IMR-90 (cell line): ENCODE measurements around the gene MLYCD. TPM values are rescaled to one million over a fixed set of nuclear protein-coding genes. Genes with fewer than 3 reads are reported as not detected.

Experiments used
- ATAC-seq: fragments of 200-7000 bp; cut with Tn5 transposase; 2 replicates; pipeline ENCODE4 v1.9.1; 2020; ENCODE audit warnings: low read depth, mild to moderate bottlenecking, moderate library complexity
- BruUV-seq: library from RNA; stranded (reverse); fragments of 400-500 nt; replicated peaks from 2 replicates; lab custom pipeline; 2021; lab: Mats Ljungman, UMichigan
- CTCF ChIA-PET: fragments of 300-600 bp; formaldehyde crosslinking; extraction: SDS; loops from one replicate; lab custom pipeline; 2021; ENCODE audit warnings: antibody characterized with exemption; lab: Yijun Ruan, JAX
- POLR2A ChIA-PET: fragments of 300-600 bp; sonication (Branson Sonifier 250); formaldehyde crosslinking; loops from one replicate; lab custom pipeline; 2022; ENCODE audit warnings: antibody characterized with exemption; ENCODE audit not compliant: unreplicated experiment; lab: Charles Lee
- DNase-seq: peaks from one replicate; pipeline ENCODE4 v3.0.0; 2013
- H2AFZ ChIP-seq: replicated peaks from 2 replicates; pipeline ENCODE3; 2013; ENCODE audit warnings: low read length, mild to moderate bottlenecking; ENCODE audit not compliant: poor library complexity
- H2AK5ac ChIP-seq: 2 replicates; pipeline ENCODE4 v1.6.1; 2013; ENCODE audit warnings: low read depth, low read length, inconsistent platforms
- H2AK9ac ChIP-seq: replicated peaks from 2 replicates; pipeline ENCODE3; 2013; ENCODE audit warnings: mild to moderate bottlenecking, low read depth, low read length, moderate library complexity; ENCODE audit not compliant: poor library complexity
- H2BK120ac ChIP-seq: 2 replicates; pipeline ENCODE4 v1.6.1; 2013; ENCODE audit warnings: low read depth, low read length, inconsistent platforms
- H2BK15ac ChIP-seq: 3 replicates; pipeline ENCODE4 v1.6.1; 2013; ENCODE audit warnings: low read depth, low read length, inconsistent platforms
- H2BK20ac ChIP-seq: 2 replicates; pipeline ENCODE4 v1.6.1; 2013; ENCODE audit warnings: low read depth, mild to moderate bottlenecking, inconsistent platforms, low read length, moderate library complexity
- H2BK5ac ChIP-seq: 2 replicates; pipeline ENCODE4 v1.6.1; 2013; ENCODE audit warnings: mild to moderate bottlenecking, low read depth, low read length, inconsistent platforms; ENCODE audit not compliant: poor library complexity, severe bottlenecking
- H3K14ac ChIP-seq: replicated peaks from 2 replicates; pipeline ENCODE4 v1.6.1; 2013; ENCODE audit warnings: low read depth, low read length, inconsistent platforms
- H3K18ac ChIP-seq: 2 replicates; pipeline ENCODE4 v1.6.1; 2013; ENCODE audit warnings: low read depth, low read length, control low read depth
- H3K23ac ChIP-seq: 2 replicates; pipeline ENCODE4 v1.6.1; 2013; ENCODE audit warnings: low read depth, low read length, inconsistent platforms
- H3K27ac ChIP-seq: 2 replicates; pipeline ENCODE4 v1.5.1; 2013; ENCODE audit warnings: mild to moderate bottlenecking, control low read depth, low read length; ENCODE audit not compliant: insufficient read depth
- H3K27me3 ChIP-seq: 2 replicates; pipeline ENCODE4 v1.6.1; 2013; ENCODE audit warnings: low read length; ENCODE audit not compliant: control insufficient read depth, insufficient read depth
- H3K36me3 ChIP-seq: 2 replicates; pipeline ENCODE4 v1.6.1; 2013; ENCODE audit warnings: low read length, mixed read lengths; ENCODE audit not compliant: control insufficient read depth, insufficient read depth
- H3K4ac ChIP-seq: 2 replicates; pipeline ENCODE4 v1.6.1; 2013; ENCODE audit warnings: low read depth, low read length, inconsistent platforms
- H3K4me1 ChIP-seq: 2 replicates; pipeline ENCODE4 v1.6.1; 2013; ENCODE audit warnings: low read length, mixed read lengths; ENCODE audit not compliant: control insufficient read depth, insufficient read depth
- H3K4me2 ChIP-seq: 2 replicates; pipeline ENCODE4 v1.6.1; 2013; ENCODE audit warnings: low read depth, mild to moderate bottlenecking, control low read depth, low read length, moderate library complexity
- H3K4me3 ChIP-seq: 2 replicates; pipeline ENCODE4 v1.5.1; 2013; ENCODE audit warnings: low read depth, mild to moderate bottlenecking, control low read depth, low read length, moderate library complexity; ENCODE audit not compliant: insufficient read depth
- H3K56ac ChIP-seq: 2 replicates; pipeline ENCODE4 v1.6.1; 2013; ENCODE audit warnings: low read length, inconsistent platforms; ENCODE audit not compliant: insufficient read depth; ENCODE audit errors: extremely low read depth
- H3K79me1 ChIP-seq, 2 experiments: 2 replicates each; pipeline ENCODE4 v1.6.1; 2013; ENCODE audit warnings: low read length in 2 of 2, inconsistent platforms in 1 of 2, low read depth in 1 of 2
- H3K9ac ChIP-seq: 2 replicates; pipeline ENCODE4 v1.6.1; 2013; ENCODE audit warnings: low read depth, low read length, control low read depth
- H3K9me1 ChIP-seq: 2 replicates; pipeline ENCODE4 v1.6.1; 2013; ENCODE audit warnings: low read length, inconsistent platforms; ENCODE audit not compliant: insufficient read depth
- H3K9me3 ChIP-seq: 2 replicates; pipeline ENCODE4 v1.6.1; 2013; ENCODE audit warnings: low read length; ENCODE audit not compliant: control insufficient read depth, insufficient read depth
- H4K20me1 ChIP-seq: 2 replicates; pipeline ENCODE4 v1.6.1; 2013; ENCODE audit warnings: low read length, inconsistent platforms; ENCODE audit not compliant: insufficient read depth
- H4K5ac ChIP-seq: 2 replicates; pipeline ENCODE4 v1.6.1; 2013; ENCODE audit warnings: mild to moderate bottlenecking, low read depth, low read length, control low read depth
- H4K8ac ChIP-seq, 2 experiments: 2 replicates each; pipeline ENCODE4 v1.6.1; 2013; ENCODE audit warnings: low read depth in 2 of 2, low read length in 2 of 2, control low read depth in 1 of 2, inconsistent platforms in 1 of 2
- H4K91ac ChIP-seq: 2 replicates; pipeline ENCODE4 v1.6.1; 2013; ENCODE audit warnings: low read depth, low read length, inconsistent platforms; ENCODE audit not compliant: insufficient read depth
- BHLHE40 ChIP-seq: fragments of 150-350 bp; IDR thresholded peaks from 2 replicates; pipeline ENCODE4 v1.6.1; 2016; ENCODE audit warnings: mild to moderate bottlenecking, low read depth, low read length
- CEBPB ChIP-seq: IDR thresholded peaks from 2 replicates; pipeline ENCODE4 v1.6.1; 2012; ENCODE audit warnings: low read depth, low read length, improper control_type of control experiment
- CHD1 ChIP-seq: IDR thresholded peaks from 2 replicates; pipeline ENCODE4 v1.6.1; 2012; ENCODE audit warnings: low read depth, low read length, improper control_type of control experiment
- FOS ChIP-seq: fragments of 150-350 bp; IDR thresholded peaks from 2 replicates; pipeline ENCODE4 v1.6.1; 2016; ENCODE audit warnings: low read depth, low read length
- MAFK ChIP-seq: IDR thresholded peaks from 2 replicates; pipeline ENCODE4 v1.6.1; 2012; ENCODE audit warnings: low read depth, low read length, improper control_type of control experiment
- MAZ ChIP-seq: IDR thresholded peaks from 2 replicates; pipeline ENCODE4 v1.6.1; 2012; ENCODE audit warnings: low read depth, mild to moderate bottlenecking, low read length, improper control_type of control experiment, moderate library complexity, borderline replicate concordance
- MXI1 ChIP-seq: IDR thresholded peaks from 2 replicates; pipeline ENCODE4 v1.6.1; 2012; ENCODE audit warnings: low read depth, mild to moderate bottlenecking, low read length, moderate library complexity, borderline replicate concordance
- NFE2L2 ChIP-seq: fragments of 150-350 bp; IDR thresholded peaks from 2 replicates; pipeline ENCODE4 v1.6.1; 2016; ENCODE audit warnings: low read depth, mild to moderate bottlenecking, low read length
- POLR2A ChIP-seq: IDR thresholded peaks from 2 replicates; pipeline ENCODE4 v1.6.1; 2012; ENCODE audit warnings: mild to moderate bottlenecking, low read depth, low read length
- RAD21 ChIP-seq: IDR thresholded peaks from 2 replicates; pipeline ENCODE4 v1.6.1; 2012; ENCODE audit warnings: low read length, improper control_type of control experiment
- RCOR1 ChIP-seq: IDR thresholded peaks from 2 replicates; pipeline ENCODE4 v1.6.1; 2012; ENCODE audit warnings: mild to moderate bottlenecking, low read length, improper control_type of control experiment; ENCODE audit not compliant: insufficient replicate concordance
- RFX5 ChIP-seq: IDR thresholded peaks from 2 replicates; pipeline ENCODE4 v1.8.0; 2012; ENCODE audit warnings: low read depth, mild to moderate bottlenecking, low read length, moderate library complexity
- SMC3 ChIP-seq: fragments of 150-350 bp; IDR thresholded peaks from 2 replicates; pipeline ENCODE4 v1.6.1; 2016; ENCODE audit warnings: low read depth, mild to moderate bottlenecking, antibody characterized with exemption, low read length, moderate library complexity
- WGBS, 2 experiments: methylation state at CpG; one replicate each; pipeline versions ENCODE4 v1.1.5 to v1.1.7; 2013; ENCODE audit warnings: missing lambda C conversion rate in 2 of 2; ENCODE audit not compliant: insufficient read length in 1 of 2; ENCODE audit errors: extremely low coverage in 2 of 2; 5-methylcytosine and 5-hydroxymethylcytosine counted together
- dilution Hi-C: fragments of 300-500 bp; cut with HindIII; formaldehyde crosslinking; loops from one replicate; pipeline ENCODE4 v1.14.3; 2018; ENCODE audit warnings: low sequenced_read_pairs; ENCODE audit not compliant: unreplicated experiment
- in situ Hi-C: fragments of 300-500 bp; cut with MboI; formaldehyde crosslinking; loops from 3 replicates; pipeline ENCODE4 v1.14.3; 2019; ENCODE audit warnings: low sequenced_read_pairs, inconsistent platforms, mixed read lengths
- intact Hi-C: fragments of 100-400 bp; cut with micrococcal nuclease; formaldehyde crosslinking; loops from 2 replicates; pipeline ENCODE4 v1.10.0; 2022
- polyA plus RNA-seq, 3 experiments: library from polyadenylated mRNA; depleted of rRNA; stranded (reverse); fragments of >200 nt; gene quantifications; 2 replicates each; pipeline ENCODE4 v1.2.3, GENCODE V29; 2012; ENCODE audit warnings: low replicate concordance in 1 of 3
- total RNA-seq: library from RNA; depleted of rRNA; stranded (reverse); fragments of >200 nt; gene quantifications from 2 replicates; pipeline ENCODE4 v1.2.3, GENCODE V29; 2012
- TF ChIP-seq, protein P1 (sequence below): fragments of 150-350 bp; IDR thresholded peaks from 2 replicates; pipeline ENCODE4 v1.6.1; 2017; ENCODE audit warnings: mild to moderate bottlenecking, antibody characterized with exemption, low read length, low read depth
- TF ChIP-seq, protein P2 (sequence below): fragments of 150-350 bp; IDR thresholded peaks from 2 replicates; pipeline ENCODE4 v1.6.1; 2016; ENCODE audit warnings: low read depth, mild to moderate bottlenecking, low read length, moderate library complexity, borderline replicate concordance
- TF ChIP-seq, protein P3 (sequence below): conservative IDR thresholded peaks from 2 replicates; pipeline ENCODE4 v1.5.1; 2012; ENCODE audit warnings: mild to moderate bottlenecking, low read depth, low read length, improper control_type of control experiment

Gene MLYCD
- total and polyA plus RNA-seq, 2 of the 4 experiments (the other 2 are of a cell fraction): 1.9 to 2.7 TPM

DNA sequence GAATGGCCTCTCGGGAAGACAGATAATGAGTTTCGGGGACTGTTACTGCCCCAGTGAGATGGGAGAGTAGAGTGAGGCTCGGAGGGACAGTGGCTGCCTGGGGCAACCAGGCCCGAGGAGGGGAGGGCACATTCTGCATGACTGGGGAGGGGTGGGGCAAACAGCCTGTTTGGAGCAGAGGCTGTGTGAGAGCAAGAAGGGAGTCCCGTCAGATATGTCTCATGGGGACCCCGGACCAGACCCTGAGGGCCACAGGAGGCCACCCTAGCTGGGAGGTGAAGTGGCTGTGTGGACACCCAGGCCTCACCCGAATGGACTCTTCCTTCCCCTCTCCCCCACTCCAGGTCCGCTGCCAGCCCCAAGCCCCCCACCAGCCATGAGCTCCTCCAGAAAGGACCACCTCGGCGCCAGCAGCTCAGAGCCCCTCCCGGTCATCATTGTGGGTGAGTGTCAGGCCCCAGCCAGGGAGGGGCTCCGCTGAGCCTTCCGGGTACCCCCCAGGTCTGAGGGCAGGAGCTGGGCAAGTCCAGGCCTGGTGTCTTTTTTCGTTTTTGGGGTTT, 58.5 kb downstream of the MLYCD start:
- Histone ChIP-seq H3K27ac (no peak overlapping the region), H2AK9ac (no peak overlapping the region), H4K8ac (no peak overlapping the region), H4K91ac (no peak overlapping the region), H3K4me3 (no peak overlapping the region), H3K79me1 (peaks cover 0 to 25% of the 10 kb centered on the region in 2 experiments; a peak in 1 of 4 replicates), H3K4me2 (no peak overlapping the region), H3K27me3 (no peaks in the 10 kb centered on the region), H2BK120ac (no peak overlapping the region), H3K56ac (no peak overlapping the region), H2BK20ac (no peak overlapping the region), H3K18ac (no peak overlapping the region), H2AK5ac (no peak overlapping the region), H4K20me1 (peaks cover 21% of the 10 kb centered on the region; the same call in 1 of the 2 replicates), H3K9me1 (0 out of 2 replicates have a peak, but pooled peaks cover 4% of the 10 kb centered on the region), H3K14ac (no peak overlapping the region), H2BK5ac (no peak overlapping the region), H3K9me3 (no peaks in the 10 kb centered on the region), H2AFZ (no peak overlapping the region), H3K4me1 (peaks cover 14% of the 10 kb centered on the region), H2BK15ac (no peak overlapping the region), H3K9ac (no peak overlapping the region), H3K4ac (no peak overlapping the region), H3K36me3 (peaks cover 29% of the 10 kb centered on the region), H4K5ac (no peak overlapping the region), H3K23ac (no peak overlapping the region)
- intact Hi-C loops: no loop called here
- in situ Hi-C loops: loop anchor here (25.0 kb wide), 1 partner anchor 530 kb away; no protein-coding TSS in a partner anchor
- CTCF ChIA-PET: interaction anchor here (0.6 to 1.4 kb wide), 5 partner anchors 31 to 417 kb away, joined by 3 to 6 read pairs (median 4); no protein-coding TSS in a partner anchor
- TF ChIP-seq RFX5: no peak
- no peak for TF ChIP-seq MXI1
- TF ChIP-seq SMC3: no peak
- no peak for TF ChIP-seq FOS
- TF ChIP-seq, protein P1, sequence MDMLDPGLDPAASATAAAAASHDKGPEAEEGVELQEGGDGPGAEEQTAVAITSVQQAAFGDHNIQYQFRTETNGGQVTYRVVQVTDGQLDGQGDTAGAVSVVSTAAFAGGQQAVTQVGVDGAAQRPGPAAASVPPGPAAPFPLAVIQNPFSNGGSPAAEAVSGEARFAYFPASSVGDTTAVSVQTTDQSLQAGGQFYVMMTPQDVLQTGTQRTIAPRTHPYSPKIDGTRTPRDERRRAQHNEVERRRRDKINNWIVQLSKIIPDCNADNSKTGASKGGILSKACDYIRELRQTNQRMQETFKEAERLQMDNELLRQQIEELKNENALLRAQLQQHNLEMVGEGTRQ: no peak
- no peak for TF ChIP-seq CHD1
- TF ChIP-seq NFE2L2: no peak
- TF ChIP-seq POLR2A: no peak
- no peak for TF ChIP-seq CEBPB
- TF ChIP-seq RCOR1: no peak
- TF ChIP-seq BHLHE40: no peak
- TF ChIP-seq, protein P2, sequence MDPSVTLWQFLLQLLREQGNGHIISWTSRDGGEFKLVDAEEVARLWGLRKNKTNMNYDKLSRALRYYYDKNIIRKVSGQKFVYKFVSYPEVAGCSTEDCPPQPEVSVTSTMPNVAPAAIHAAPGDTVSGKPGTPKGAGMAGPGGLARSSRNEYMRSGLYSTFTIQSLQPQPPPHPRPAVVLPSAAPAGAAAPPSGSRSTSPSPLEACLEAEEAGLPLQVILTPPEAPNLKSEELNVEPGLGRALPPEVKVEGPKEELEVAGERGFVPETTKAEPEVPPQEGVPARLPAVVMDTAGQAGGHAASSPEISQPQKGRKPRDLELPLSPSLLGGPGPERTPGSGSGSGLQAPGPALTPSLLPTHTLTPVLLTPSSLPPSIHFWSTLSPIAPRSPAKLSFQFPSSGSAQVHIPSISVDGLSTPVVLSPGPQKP: no peak
- no peak for TF ChIP-seq MAFK
- no peak for TF ChIP-seq MAZ
- TF ChIP-seq, protein P3, sequence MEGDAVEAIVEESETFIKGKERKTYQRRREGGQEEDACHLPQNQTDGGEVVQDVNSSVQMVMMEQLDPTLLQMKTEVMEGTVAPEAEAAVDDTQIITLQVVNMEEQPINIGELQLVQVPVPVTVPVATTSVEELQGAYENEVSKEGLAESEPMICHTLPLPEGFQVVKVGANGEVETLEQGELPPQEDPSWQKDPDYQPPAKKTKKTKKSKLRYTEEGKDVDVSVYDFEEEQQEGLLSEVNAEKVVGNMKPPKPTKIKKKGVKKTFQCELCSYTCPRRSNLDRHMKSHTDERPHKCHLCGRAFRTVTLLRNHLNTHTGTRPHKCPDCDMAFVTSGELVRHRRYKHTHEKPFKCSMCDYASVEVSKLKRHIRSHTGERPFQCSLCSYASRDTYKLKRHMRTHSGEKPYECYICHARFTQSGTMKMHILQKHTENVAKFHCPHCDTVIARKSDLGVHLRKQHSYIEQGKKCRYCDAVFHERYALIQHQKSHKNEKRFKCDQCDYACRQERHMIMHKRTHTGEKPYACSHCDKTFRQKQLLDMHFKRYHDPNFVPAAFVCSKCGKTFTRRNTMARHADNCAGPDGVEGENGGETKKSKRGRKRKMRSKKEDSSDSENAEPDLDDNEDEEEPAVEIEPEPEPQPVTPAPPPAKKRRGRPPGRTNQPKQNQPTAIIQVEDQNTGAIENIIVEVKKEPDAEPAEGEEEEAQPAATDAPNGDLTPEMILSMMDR: no peak
- no peak for TF ChIP-seq RAD21
- WGBS, 2 experiments: 83% methylated on average over 1 of the region's 14 CpGs; no CpG with 5 or more reads in 1 of the 2 experiments
- ATAC-seq (no peak), DNase-seq (no peak)
- dilution Hi-C loops: no loop called here
- no TSS peak for BruUV-seq
- POLR2A ChIA-PET: no interaction called here
